ENCODE measurements around the gene KIAA0319L.

KIAA0319L gene

GRCh38 chr1:35401049-35401448 lies 156.2 kb downstream of the KIAA0319L start:
- H3K23ac ChIP-seq (ENCODE audit: low read length) = no peak overlapping the region
- H3K79me2 ChIP-seq (ENCODE audit: control insufficient read depth, insufficient read depth, low read length, poor library complexity) = no peaks in the 10 kb centered on the region
- no peak overlapping the region for H2BK5ac ChIP-seq (ENCODE audit: low read depth, low read length, poor library complexity)
- DNase-seq = no peak
- no peak overlapping the region for H3K4me2 ChIP-seq (ENCODE audit: low read length)
- no peaks in the 10 kb centered on the region for H3K27me3 ChIP-seq (ENCODE audit: insufficient read depth, low read length)
- no peaks in the 10 kb centered on the region for H3K4me1 ChIP-seq (ENCODE audit: control insufficient read depth in 1 of 2, insufficient read depth in 2 of 2, low read length in 2 of 2)
- no peak overlapping the region for H2BK12ac ChIP-seq (ENCODE audit: low read length)
- H2BK120ac ChIP-seq (ENCODE audit: insufficient read depth, low read length, poor library complexity) = no peak overlapping the region
- no peak overlapping the region for H2AK5ac ChIP-seq (ENCODE audit: low read length)
- H3K79me1 ChIP-seq (ENCODE audit: low read length) = no peaks in the 10 kb centered on the region
- peaks cover 8 to 12% of the 10 kb centered on the region in 2 experiments for H3K36me3 ChIP-seq (ENCODE audit: control insufficient read depth in 1 of 2, insufficient read depth in 2 of 2, low read length in 2 of 2)
- no peak overlapping the region for H3K4ac ChIP-seq (ENCODE audit: low read depth, low read length)
- H3K18ac ChIP-seq (ENCODE audit: low read length) = no peak overlapping the region
- no peak overlapping the region for H3K4me3 ChIP-seq (ENCODE audit: low read depth, low read length)
- no peak overlapping the region for H3K9ac ChIP-seq (ENCODE audit: low read length)
- H2AFZ ChIP-seq (ENCODE audit: insufficient read depth, low read length, poor library complexity) = no peak overlapping the region
- no peak overlapping the region for H4K8ac ChIP-seq (ENCODE audit: low read depth, low read length)
- H4K91ac ChIP-seq (ENCODE audit: low read depth, low read length) = no peak overlapping the region
- H3K14ac ChIP-seq (ENCODE audit: low read length) = no peak overlapping the region
- H3K9me3 ChIP-seq (ENCODE audit: insufficient read depth, low read depth, low read length) = no peaks in the 10 kb centered on the region
- H3K27ac ChIP-seq (ENCODE audit: low read depth, low read length) = no peak overlapping the region
- H4K12ac ChIP-seq (ENCODE audit: low read depth, low read length) = no peak overlapping the region

- Histone ChIP-seq H2AK5ac (ENCODE audit: low read length) (no peak overlapping the region), H3K27ac (ENCODE audit: low read depth, low read length) (no peak overlapping the region), H3K36me3 (ENCODE audit: control insufficient read depth in 1 of 2, insufficient read depth in 2 of 2, low read length in 2 of 2) (peaks cover 14 to 17% of the 10 kb centered on the region in 2 experiments), H3K14ac (ENCODE audit: low read length) (no peak overlapping the region), H3K18ac (ENCODE audit: low read length) (no peak overlapping the region), H2BK12ac (ENCODE audit: low read length) (no peak overlapping the region), H3K9ac (ENCODE audit: low read length) (no peak overlapping the region), H3K9me3 (ENCODE audit: insufficient read depth, low read depth, low read length) (no peaks in the 10 kb centered on the region), H3K4me1 (ENCODE audit: control insufficient read depth in 1 of 2, insufficient read depth in 2 of 2, low read length in 2 of 2) (no peaks in the 10 kb centered on the region), H3K27me3 (ENCODE audit: insufficient read depth, low read length) (no peaks in the 10 kb centered on the region), H3K4ac (ENCODE audit: low read depth, low read length) (no peak overlapping the region), H3K79me1 (ENCODE audit: low read length) (no peaks in the 10 kb centered on the region), H3K79me2 (ENCODE audit: control insufficient read depth, insufficient read depth, low read length, poor library complexity) (no peaks in the 10 kb centered on the region), H2BK120ac (ENCODE audit: insufficient read depth, low read length, poor library complexity) (no peak overlapping the region), H3K23ac (ENCODE audit: low read length) (no peak overlapping the region), H4K91ac (ENCODE audit: low read depth, low read length) (no peak overlapping the region), H4K8ac (ENCODE audit: low read depth, low read length) (no peak overlapping the region), H3K4me2 (ENCODE audit: low read length) (no peak overlapping the region), H3K4me3 (ENCODE audit: low read depth, low read length) (no peak overlapping the region), H2BK5ac (ENCODE audit: low read depth, low read length, poor library complexity) (no peak overlapping the region), H2AFZ (ENCODE audit: insufficient read depth, low read length, poor library complexity) (no peak overlapping the region), H4K12ac (ENCODE audit: low read depth, low read length) (no peak overlapping the region)
- WGBS (ENCODE audit: extremely low coverage, insufficient coverage, insufficient read length) = no CpG with 5 or more reads among the region's 3 CpGs
- no peak for DNase-seq
Measured at GRCh38 chr1:35398739-35399138, 158.5 kb downstream of the KIAA0319L start.

DNA sequence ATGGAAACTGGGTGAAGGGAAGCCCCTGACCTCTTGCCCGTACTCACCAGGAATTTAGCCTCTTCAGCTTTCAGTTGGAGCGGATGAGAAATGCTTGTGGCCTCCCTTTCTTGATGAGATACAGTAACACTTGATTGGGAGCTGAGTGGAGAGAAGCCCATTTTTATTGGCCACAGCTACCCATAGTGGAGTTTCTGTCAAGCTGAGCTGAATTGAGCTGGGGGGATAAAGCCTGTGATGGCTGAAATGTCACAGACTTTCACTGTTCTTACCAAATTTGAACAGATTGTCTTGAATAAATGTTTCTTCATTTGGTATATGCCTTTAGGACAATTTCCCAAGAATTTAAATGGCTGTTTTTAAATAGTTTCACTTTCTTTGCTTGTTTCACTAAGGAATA lies 162.8 kb downstream of the KIAA0319L start:
- peaks cover 7 to 13% of the 10 kb centered on the region in 2 experiments for H3K36me3 ChIP-seq (ENCODE audit: control insufficient read depth in 1 of 2, insufficient read depth in 2 of 2, low read length in 2 of 2)
- H3K4ac ChIP-seq (ENCODE audit: low read depth, low read length) = no peak overlapping the region
- no peak overlapping the region for H2BK5ac ChIP-seq (ENCODE audit: low read depth, low read length, poor library complexity)
- WGBS (ENCODE audit: extremely low coverage, insufficient coverage, insufficient read length) = no CpG with 5 or more reads among the region's 2 CpGs
- H3K27ac ChIP-seq (ENCODE audit: low read depth, low read length) = no peak overlapping the region
- no peak overlapping the region for H3K4me3 ChIP-seq (ENCODE audit: low read depth, low read length)
- no peak overlapping the region for H4K8ac ChIP-seq (ENCODE audit: low read depth, low read length)
- H3K27me3 ChIP-seq (ENCODE audit: insufficient read depth, low read length) = no peaks in the 10 kb centered on the region
- no peaks in the 10 kb centered on the region for H3K79me2 ChIP-seq (ENCODE audit: control insufficient read depth, insufficient read depth, low read length, poor library complexity)
- H3K4me1 ChIP-seq (ENCODE audit: control insufficient read depth in 1 of 2, insufficient read depth in 2 of 2, low read length in 2 of 2) = no peaks in the 10 kb centered on the region
- H3K14ac ChIP-seq (ENCODE audit: low read length) = no peak overlapping the region
- no peak overlapping the region for H2BK12ac ChIP-seq (ENCODE audit: low read length)
- no peak overlapping the region for H2BK120ac ChIP-seq (ENCODE audit: insufficient read depth, low read length, poor library complexity)
- H2AK5ac ChIP-seq (ENCODE audit: low read length) = no peak overlapping the region
- no peak overlapping the region for H3K18ac ChIP-seq (ENCODE audit: low read length)
- H4K91ac ChIP-seq (ENCODE audit: low read depth, low read length) = no peak overlapping the region
- no peak overlapping the region for H3K4me2 ChIP-seq (ENCODE audit: low read length)
- DNase-seq = no peak
- no peak overlapping the region for H2AFZ ChIP-seq (ENCODE audit: insufficient read depth, low read length, poor library complexity)
- H3K9ac ChIP-seq (ENCODE audit: low read length) = no peak overlapping the region
- H3K9me3 ChIP-seq (ENCODE audit: insufficient read depth, low read depth, low read length) = no peaks in the 10 kb centered on the region
- no peaks in the 10 kb centered on the region for H3K79me1 ChIP-seq (ENCODE audit: low read length)
- H3K23ac ChIP-seq (ENCODE audit: low read length) = no peak overlapping the region
- no peak overlapping the region for H4K12ac ChIP-seq (ENCODE audit: low read depth, low read length)

GRCh38 chr1:35390600-35391494 lies 166.4 kb downstream of the KIAA0319L start:
- H3K9ac ChIP-seq (ENCODE audit: low read length) = no peak overlapping the region

More at GRCh38 chr1:35390600-35391494, 166.4 kb downstream of the KIAA0319L start:
- Histone ChIP-seq H3K27ac (ENCODE audit: low read depth, low read length) (no peak overlapping the region), H3K9me3 (ENCODE audit: insufficient read depth, low read depth, low read length) (no peaks in the 10 kb centered on the region), H3K27me3 (ENCODE audit: insufficient read depth, low read length) (no peaks in the 10 kb centered on the region), H3K23ac (ENCODE audit: low read length) (no peak overlapping the region), H4K8ac (ENCODE audit: low read depth, low read length) (no peak overlapping the region), H3K4ac (ENCODE audit: low read depth, low read length) (no peak overlapping the region), H3K4me3 (ENCODE audit: low read depth, low read length) (no peak overlapping the region), H2BK5ac (ENCODE audit: low read depth, low read length, poor library complexity) (no peak overlapping the region), H3K36me3 (ENCODE audit: control insufficient read depth in 1 of 2, insufficient read depth in 2 of 2, low read length in 2 of 2) (peaks cover 11 to 14% of the 10 kb centered on the region in 2 experiments), H2BK12ac (ENCODE audit: low read length) (no peak overlapping the region), H3K4me1 (ENCODE audit: control insufficient read depth in 1 of 2, insufficient read depth in 2 of 2, low read length in 2 of 2) (no peaks in the 10 kb centered on the region), H4K12ac (ENCODE audit: low read depth, low read length) (no peak overlapping the region), H3K79me2 (ENCODE audit: control insufficient read depth, insufficient read depth, low read length, poor library complexity) (no peaks in the 10 kb centered on the region), H3K14ac (ENCODE audit: low read length) (no peak overlapping the region), H4K91ac (ENCODE audit: low read depth, low read length) (no peak overlapping the region), H2AK5ac (ENCODE audit: low read length) (no peak overlapping the region), H2BK120ac (ENCODE audit: insufficient read depth, low read length, poor library complexity) (no peak overlapping the region), H3K18ac (ENCODE audit: low read length) (no peak overlapping the region), H3K79me1 (ENCODE audit: low read length) (no peaks in the 10 kb centered on the region), H3K4me2 (ENCODE audit: low read length) (no peak overlapping the region), H2AFZ (ENCODE audit: insufficient read depth, low read length, poor library complexity) (no peak overlapping the region)
- WGBS (ENCODE audit: extremely low coverage, insufficient coverage, insufficient read length) = no CpG with 5 or more reads among the region's 10 CpGs
- DNase-seq = no peak

Measured in trophoblast cell (in vitro differentiated cells and primary cell).